Prostate gland (tissue), 2 donors: Measurements from ENCODE around the gene VARS2.

Experiments
- CTCF ChIP-seq, 4 experiments: fragments of 200-600 bp in 2 of 4; fragments of 450-650 bp in 2 of 4; sonication (generic) in 2 of 4; IDR thresholded peaks; 1 replicate in 3 of 4; 2 replicates in 1 of 4; pipeline ENCODE4 v1.5.1; 2016 to 2019; ENCODE audit warnings: antibody characterized with exemption in 4 of 4, mild to moderate bottlenecking in 2 of 4, moderate library complexity in 2 of 4
- POLR2A ChIP-seq: fragments of 450-650 bp; IDR thresholded peaks from one replicate; pipeline ENCODE4 v1.6.1; 2016; ENCODE audit warnings: antibody characterized with exemption, mild to moderate bottlenecking

- no peak for TF ChIP-seq CTCF (IDR thresholded peaks at IDR 0.05)
- no peak for TF ChIP-seq POLR2A
These were observed 22.7 kb upstream of the VARS2 start for GRCh38 chr6:30891450-30891723.
